K562 (cell line): Measurements from ENCODE around the gene BANF2. TPM values are rescaled to one million over a fixed set of nuclear protein-coding genes. Genes with fewer than 3 reads are reported as not detected.

ENCODE experiments used
- CBX3 ChIP-seq, 2 experiments: IDR thresholded peaks; 1 replicate in 1 of 2; 2 replicates in 1 of 2; pipeline ENCODE4 v1.6.1; 2012; ENCODE audit warnings: inconsistent platforms in 2 of 2, low read length in 2 of 2, borderline replicate concordance in 1 of 2, control low read depth in 1 of 2
- CBX5 ChIP-seq: IDR thresholded peaks from 2 replicates; pipeline ENCODE4 v1.6.1; 2014; ENCODE audit warnings: low read depth, borderline replicate concordance
- CEBPG ChIP-seq, 3 experiments: fragments of 200-800 bp in 1 of 3; sonication (Bioruptor generic) in 1 of 3; sonication (generic) in 1 of 3; formaldehyde crosslinking in 1 of 3; IDR thresholded peaks in 2 of 3; conservative IDR thresholded peaks in 1 of 3; 2 replicates each; pipeline versions ENCODE4 v1.6.1 to v1.8.0; 2016 to 2022; ENCODE audit warnings: missing compliant biosample characterization in 2 of 3, missing genetic modification characterization in 2 of 3, mild to moderate bottlenecking in 1 of 3, missing genetic modification reagents in 1 of 3
- CHD2 ChIP-seq: IDR thresholded peaks from 2 replicates; pipeline ENCODE4 v1.6.1; 2011; ENCODE audit warnings: low read depth, low read length
- GABPA ChIP-seq: fragments of 200-800 bp; sonication (Bioruptor generic); conservative IDR thresholded peaks from 2 replicates; pipeline ENCODE4 v1.6.1; 2016; ENCODE audit warnings: low read depth, missing genetic modification characterization, missing compliant biosample characterization
- GABPB1 ChIP-seq: sonication (generic); formaldehyde crosslinking; IDR thresholded peaks from 2 replicates; pipeline ENCODE4 v1.8.0; 2022; ENCODE audit warnings: mild to moderate bottlenecking, missing genetic modification reagents
- IFI16 ChIP-seq: fragments of 250-450 bp; sonication (Bioruptor Pico); IDR thresholded peaks from 2 replicates; pipeline ENCODE4 v2.1.2; 2022; ENCODE audit warnings: mild to moderate bottlenecking, inconsistent platforms
- KDM1A ChIP-seq, 2 experiments: fragments of 450-650 bp; IDR thresholded peaks; 2 replicates each; pipeline ENCODE4 v1.6.1; 2016; ENCODE audit warnings: mild to moderate bottlenecking in 2 of 2
- LEF1 ChIP-seq: fragments of 450-650 bp; IDR thresholded peaks from 2 replicates; pipeline ENCODE4 v1.6.1; 2016; ENCODE audit warnings: mild to moderate bottlenecking
- MYBL2 ChIP-seq, 2 experiments: fragments of 450-650 bp in 1 of 2; sonication (generic) in 1 of 2; formaldehyde crosslinking in 1 of 2; IDR thresholded peaks; 2 replicates each; pipeline versions ENCODE4 v1.6.1 to v1.8.1; 2017 to 2022; ENCODE audit warnings: borderline replicate concordance in 1 of 2, inconsistent platforms in 1 of 2, low read depth in 1 of 2, mild to moderate bottlenecking in 1 of 2, missing genetic modification reagents in 1 of 2, moderate library complexity in 1 of 2
- SREBF2 ChIP-seq: sonication (generic); formaldehyde crosslinking; IDR thresholded peaks from 2 replicates; pipeline ENCODE4 v1.4.0; 2020; ENCODE audit warnings: mild to moderate bottlenecking, missing genetic modification reagents
- TCF3 ChIP-seq: sonication (generic); formaldehyde crosslinking; IDR thresholded peaks from 2 replicates; pipeline ENCODE4 v1.4.0; 2020; ENCODE audit warnings: mild to moderate bottlenecking, missing genetic modification reagents
- TRIM24 ChIP-seq, 2 experiments: fragments of 450-650 bp; IDR thresholded peaks; 2 replicates each; pipeline ENCODE4 v1.6.1; 2016
- YBX1 ChIP-seq: fragments of 450-650 bp; IDR thresholded peaks from 2 replicates; pipeline ENCODE4 v1.7.1; 2016; ENCODE audit warnings: mild to moderate bottlenecking
- ZNF445 ChIP-seq: fragments of 250-450 bp; sonication (Bioruptor Pico); IDR thresholded peaks from 2 replicates; pipeline ENCODE4 v1.4.0; 2020; ENCODE audit warnings: low read depth, mild to moderate bottlenecking, moderate library complexity
- ZNF561 ChIP-seq: fragments of 450-650 bp; formaldehyde crosslinking; conservative IDR thresholded peaks from 2 replicates; pipeline ENCODE4 v1.4.0; 2020; ENCODE audit warnings: mild to moderate bottlenecking, moderate library complexity
- ZSCAN29 ChIP-seq: fragments of 450-650 bp; IDR thresholded peaks from 2 replicates; pipeline ENCODE4 v1.6.1; 2017
- polyA plus RNA-seq, 8 experiments: library from polyadenylated mRNA; depleted of rRNA in 4 of 8; stranded (reverse) in 5 of 8; unstranded in 3 of 8; fragments of >200 nt; fragmentation: Nextera tagmentation in 2 of 8; fragmentation: Illumina TruSeq in 1 of 8; extraction: Ambion mirVana in 2 of 8; extraction: Trizol in 1 of 8; gene quantifications; 2 replicates each; pipeline versions ENCODE4 v1.2.1 to v1.2.3, GENCODE V29; 2011 to 2014; ENCODE audit warnings: inconsistent platforms in 1 of 8, missing spikeins in 1 of 8
- total RNA-seq, 7 experiments: library from RNA; depleted of rRNA in 6 of 7; stranded (reverse); fragments of >200 nt in 6 of 7; fragmentation: Illumina TruSeq in 2 of 7; extraction: Trizol in 2 of 7; gene quantifications; 2 replicates each; pipeline versions ENCODE4 v1.2.1 to v1.2.3, GENCODE V29; 2011 to 2021; ENCODE audit warnings: low replicate concordance in 1 of 7
- TF ChIP-seq, protein P1 (sequence below): fragments of 450-650 bp; IDR thresholded peaks from 2 replicates; pipeline ENCODE4 v1.6.1; 2018; ENCODE audit not compliant: partially characterized antibody
- TF ChIP-seq, protein P2 (sequence below): sonication (generic); formaldehyde crosslinking; IDR thresholded peaks from 2 replicates; pipeline ENCODE4 v1.4.0; 2020; ENCODE audit warnings: mild to moderate bottlenecking, missing genetic modification reagents
- TF ChIP-seq, protein P3 (sequence below): fragments of 250-450 bp; sonication (Bioruptor Pico); IDR thresholded peaks from 2 replicates; pipeline ENCODE4 v1.8.0; 2021; ENCODE audit warnings: moderate library complexity, mild to moderate bottlenecking, inconsistent platforms
- TF ChIP-seq, protein P4 (sequence below): fragments of 250-450 bp; sonication (Bioruptor Pico); IDR thresholded peaks from 2 replicates; pipeline ENCODE4 v1.4.0; 2020; ENCODE audit warnings: mild to moderate bottlenecking, moderate library complexity, borderline replicate concordance

BANF2 gene
- total and polyA plus RNA-seq, 9 of the 15 experiments (the other 6 are each of a cell fraction or from before 2014, with no cell fraction given), result not detected

DNA sequence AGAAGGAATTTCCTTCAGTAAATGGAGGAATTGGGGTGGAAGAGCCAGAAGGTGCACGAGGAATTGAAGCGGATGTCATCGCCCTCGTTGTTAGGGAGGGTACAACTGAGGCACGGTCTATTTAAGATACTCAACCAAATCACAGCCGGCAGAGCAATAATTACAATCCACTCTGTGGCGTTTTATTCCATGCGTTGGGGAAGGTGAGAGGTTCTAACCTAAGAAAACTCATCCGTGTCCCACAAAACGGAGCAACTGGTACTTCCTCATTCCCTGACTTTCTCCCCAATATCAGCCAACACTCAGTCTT, 16.9 kb upstream of the BANF2 start (continued):
- TF ChIP-seq, protein P1, sequence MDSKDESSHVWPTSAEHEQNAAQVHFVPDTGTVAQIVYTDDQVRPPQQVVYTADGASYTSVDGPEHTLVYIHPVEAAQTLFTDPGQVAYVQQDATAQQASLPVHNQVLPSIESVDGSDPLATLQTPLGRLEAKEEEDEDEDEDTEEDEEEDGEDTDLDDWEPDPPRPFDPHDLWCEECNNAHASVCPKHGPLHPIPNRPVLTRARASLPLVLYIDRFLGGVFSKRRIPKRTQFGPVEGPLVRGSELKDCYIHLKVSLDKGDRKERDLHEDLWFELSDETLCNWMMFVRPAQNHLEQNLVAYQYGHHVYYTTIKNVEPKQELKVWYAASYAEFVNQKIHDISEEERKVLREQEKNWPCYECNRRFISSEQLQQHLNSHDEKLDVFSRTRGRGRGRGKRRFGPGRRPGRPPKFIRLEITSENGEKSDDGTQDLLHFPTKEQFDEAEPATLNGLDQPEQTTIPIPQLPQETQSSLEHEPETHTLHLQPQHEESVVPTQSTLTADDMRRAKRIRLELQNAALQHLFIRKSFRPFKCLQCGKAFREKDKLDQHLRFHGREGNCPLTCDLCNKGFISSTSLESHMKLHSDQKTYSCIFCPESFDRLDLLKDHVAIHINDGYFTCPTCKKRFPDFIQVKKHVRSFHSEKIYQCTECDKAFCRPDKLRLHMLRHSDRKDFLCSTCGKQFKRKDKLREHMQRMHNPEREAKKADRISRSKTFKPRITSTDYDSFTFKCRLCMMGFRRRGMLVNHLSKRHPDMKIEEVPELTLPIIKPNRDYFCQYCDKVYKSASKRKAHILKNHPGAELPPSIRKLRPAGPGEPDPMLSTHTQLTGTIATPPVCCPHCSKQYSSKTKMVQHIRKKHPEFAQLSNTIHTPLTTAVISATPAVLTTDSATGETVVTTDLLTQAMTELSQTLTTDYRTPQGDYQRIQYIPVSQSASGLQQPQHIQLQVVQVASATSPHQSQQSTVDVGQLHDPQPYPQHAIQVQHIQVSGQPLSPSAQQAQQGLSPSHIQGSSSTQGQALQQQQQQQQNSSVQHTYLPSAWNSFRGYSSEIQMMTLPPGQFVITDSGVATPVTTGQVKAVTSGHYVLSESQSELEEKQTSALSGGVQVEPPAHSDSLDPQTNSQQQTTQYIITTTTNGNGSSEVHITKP, result no peak
- TF ChIP-seq GABPA (tag), result peak; percentile 12; the same call in 1 of the 2 replicates
- TF ChIP-seq ZNF561 (CRISPR knock-in tag), result no peak
- no peak for TF ChIP-seq CHD2
- TF ChIP-seq, protein P2, sequence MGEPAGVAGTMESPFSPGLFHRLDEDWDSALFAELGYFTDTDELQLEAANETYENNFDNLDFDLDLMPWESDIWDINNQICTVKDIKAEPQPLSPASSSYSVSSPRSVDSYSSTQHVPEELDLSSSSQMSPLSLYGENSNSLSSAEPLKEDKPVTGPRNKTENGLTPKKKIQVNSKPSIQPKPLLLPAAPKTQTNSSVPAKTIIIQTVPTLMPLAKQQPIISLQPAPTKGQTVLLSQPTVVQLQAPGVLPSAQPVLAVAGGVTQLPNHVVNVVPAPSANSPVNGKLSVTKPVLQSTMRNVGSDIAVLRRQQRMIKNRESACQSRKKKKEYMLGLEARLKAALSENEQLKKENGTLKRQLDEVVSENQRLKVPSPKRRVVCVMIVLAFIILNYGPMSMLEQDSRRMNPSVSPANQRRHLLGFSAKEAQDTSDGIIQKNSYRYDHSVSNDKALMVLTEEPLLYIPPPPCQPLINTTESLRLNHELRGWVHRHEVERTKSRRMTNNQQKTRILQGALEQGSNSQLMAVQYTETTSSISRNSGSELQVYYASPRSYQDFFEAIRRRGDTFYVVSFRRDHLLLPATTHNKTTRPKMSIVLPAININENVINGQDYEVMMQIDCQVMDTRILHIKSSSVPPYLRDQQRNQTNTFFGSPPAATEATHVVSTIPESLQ (CRISPR knock-in tag), result no peak
- TF ChIP-seq, protein P3, sequence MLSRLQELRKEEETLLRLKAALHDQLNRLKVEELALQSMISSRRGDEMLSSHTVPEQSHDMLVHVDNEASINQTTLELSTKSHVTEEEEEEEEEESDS (CRISPR knock-in tag), result no peak
- TF ChIP-seq GABPB1 (CRISPR knock-in tag), result no peak
- TF ChIP-seq, protein P4, sequence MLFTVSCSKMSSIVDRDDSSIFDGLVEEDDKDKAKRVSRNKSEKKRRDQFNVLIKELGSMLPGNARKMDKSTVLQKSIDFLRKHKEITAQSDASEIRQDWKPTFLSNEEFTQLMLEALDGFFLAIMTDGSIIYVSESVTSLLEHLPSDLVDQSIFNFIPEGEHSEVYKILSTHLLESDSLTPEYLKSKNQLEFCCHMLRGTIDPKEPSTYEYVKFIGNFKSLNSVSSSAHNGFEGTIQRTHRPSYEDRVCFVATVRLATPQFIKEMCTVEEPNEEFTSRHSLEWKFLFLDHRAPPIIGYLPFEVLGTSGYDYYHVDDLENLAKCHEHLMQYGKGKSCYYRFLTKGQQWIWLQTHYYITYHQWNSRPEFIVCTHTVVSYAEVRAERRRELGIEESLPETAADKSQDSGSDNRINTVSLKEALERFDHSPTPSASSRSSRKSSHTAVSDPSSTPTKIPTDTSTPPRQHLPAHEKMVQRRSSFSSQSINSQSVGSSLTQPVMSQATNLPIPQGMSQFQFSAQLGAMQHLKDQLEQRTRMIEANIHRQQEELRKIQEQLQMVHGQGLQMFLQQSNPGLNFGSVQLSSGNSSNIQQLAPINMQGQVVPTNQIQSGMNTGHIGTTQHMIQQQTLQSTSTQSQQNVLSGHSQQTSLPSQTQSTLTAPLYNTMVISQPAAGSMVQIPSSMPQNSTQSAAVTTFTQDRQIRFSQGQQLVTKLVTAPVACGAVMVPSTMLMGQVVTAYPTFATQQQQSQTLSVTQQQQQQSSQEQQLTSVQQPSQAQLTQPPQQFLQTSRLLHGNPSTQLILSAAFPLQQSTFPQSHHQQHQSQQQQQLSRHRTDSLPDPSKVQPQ (CRISPR knock-in tag), result no peak
- no peak for TF ChIP-seq CEBPG (CRISPR knock-in tag; IDR thresholded peaks at IDR 0.05)
- peak in 1 of 2 experiments; percentile 25; a peak in 1 of 4 replicates for TF ChIP-seq CEBPG (tag; conservative IDR thresholded peaks at IDR 0.05 in 1 of 2, IDR thresholded peaks at IDR 0.05 in 1 of 2)
- TF ChIP-seq YBX1, result no peak
- TF ChIP-seq TCF3 (CRISPR knock-in tag), result no peak
- TF ChIP-seq SREBF2 (CRISPR knock-in tag), result no peak
- TF ChIP-seq KDM1A (IDR thresholded peaks at IDR 0.05), result peak in 1 of 2 experiments; percentile 14; a peak in 1 of 4 replicates
- TF ChIP-seq TRIM24 (IDR thresholded peaks at IDR 0.05), result no peak
- TF ChIP-seq ZSCAN29, result no peak
- no peak for TF ChIP-seq IFI16 (CRISPR knock-in tag)
- TF ChIP-seq LEF1, result 0 out of 2 replicates have a peak, but pooled peaks have one; percentile 95
- no peak for TF ChIP-seq MYBL2 (IDR thresholded peaks at IDR 0.05; ENCODE audit: low read depth)
- no peak for TF ChIP-seq MYBL2 (CRISPR knock-in tag; IDR thresholded peaks at IDR 0.05; ENCODE audit: borderline replicate concordance)
- TF ChIP-seq CBX3 (IDR thresholded peaks at IDR 0.05; ENCODE audit: borderline replicate concordance in 1 of 2, low read length in 2 of 2), result no peak
- no peak for TF ChIP-seq CBX5
- no peak for TF ChIP-seq ZNF445
